Left ventricle myocardium superior (tissue), 1 donor: ENCODE data around the gene SLC25A42. TPM values are rescaled to one million over a fixed set of nuclear protein-coding genes. Genes with fewer than 3 reads are reported as not detected.
"Not testable (repeated sequence)": the region's sequence is repeated elsewhere in the genome, so short reads cannot be mapped to it uniquely, and the experiment has no call there.

Experiments
- ATAC-seq: fragments of 200-7000 bp; cut with Tn5 transposase; one replicate; pipeline ENCODE4 v1.9.1; 2020; ENCODE audit warnings: mild to moderate bottlenecking, moderate library complexity
- DNase-seq: peaks from one replicate; pipeline ENCODE4 v3.0.0-alpha.2; 2020
- intact Hi-C: fragments of 100-400 bp; cut with micrococcal nuclease; formaldehyde crosslinking; loops from one replicate; pipeline ENCODE4 v1.11.0; 2022
- total RNA-seq: library from RNA; stranded (reverse); fragmentation: NEBNext Ultra II Directional; extraction: Animal tissue kit (Norgen Biotek cat#: 25700); gene quantifications from one replicate; pipeline ENCODE4 v1.2.1, GENCODE V29; 2021
- donor health status: DM: no; HTN: yes; CAD: no; lungs with severe emphysema.

SLC25A42 gene
- total RNA-seq, 1 donor from 2014 or later: 29.5 TPM

DNA sequence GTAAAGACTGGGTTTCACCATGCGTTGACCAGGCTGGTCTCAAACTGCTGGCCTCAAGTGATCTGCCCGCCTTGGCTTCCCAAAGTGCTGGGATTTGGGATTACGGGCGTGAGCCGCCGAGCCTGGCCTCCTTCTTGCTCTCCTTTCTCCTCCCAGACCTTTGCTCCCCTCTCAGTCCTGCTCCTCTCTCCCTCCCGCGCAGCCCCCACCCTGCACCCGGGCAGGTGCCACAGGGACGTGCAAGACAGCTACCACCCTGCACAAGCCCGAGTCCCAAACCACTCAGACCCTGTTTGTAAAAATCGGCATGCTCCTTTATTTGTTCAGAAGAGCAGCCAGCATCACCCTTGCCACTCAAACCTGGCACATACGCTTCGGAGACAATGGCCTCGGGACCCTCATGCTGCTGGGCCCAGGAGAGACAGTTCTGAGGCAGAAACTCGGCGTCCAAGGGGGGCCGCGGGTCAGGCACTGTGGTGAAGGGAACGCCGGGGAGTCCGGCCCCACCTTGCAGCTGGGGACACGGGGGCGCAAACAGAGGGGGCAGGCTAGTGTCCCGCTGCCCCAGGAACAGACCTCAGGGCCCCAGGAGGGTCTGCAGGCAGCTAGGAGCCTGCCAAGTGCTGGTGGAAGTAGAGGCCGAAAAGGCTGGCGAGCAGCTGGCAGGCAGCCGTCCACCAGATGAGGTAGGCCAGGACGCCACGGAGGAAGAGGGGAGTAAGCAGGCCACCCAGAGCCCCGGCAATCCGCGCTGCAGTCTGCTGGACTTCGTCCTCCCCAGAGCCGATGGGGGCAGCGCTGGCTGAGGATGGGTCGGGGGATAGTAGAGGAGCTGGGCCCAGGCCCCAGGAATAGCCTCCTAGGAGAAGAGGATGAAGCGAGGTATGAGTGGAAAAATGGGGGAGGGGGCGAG, 55.8 kb downstream of the SLC25A42 start:
- ATAC-seq (no peak), DNase-seq (no peak)
- intact Hi-C loops: no loop called here

- intact Hi-C loops: no loop called here
- DNase-seq (no peak), ATAC-seq (peak; percentile 48)
These were observed 56.8 kb downstream of the SLC25A42 start for GRCh38 chr19:19120308-19121231.

- ATAC-seq (no peak), DNase-seq (no peak)
- intact Hi-C loops: no loop called here
These were observed 57.6 kb downstream of the SLC25A42 start for GRCh38 chr19:19121371-19121770.

DNA sequence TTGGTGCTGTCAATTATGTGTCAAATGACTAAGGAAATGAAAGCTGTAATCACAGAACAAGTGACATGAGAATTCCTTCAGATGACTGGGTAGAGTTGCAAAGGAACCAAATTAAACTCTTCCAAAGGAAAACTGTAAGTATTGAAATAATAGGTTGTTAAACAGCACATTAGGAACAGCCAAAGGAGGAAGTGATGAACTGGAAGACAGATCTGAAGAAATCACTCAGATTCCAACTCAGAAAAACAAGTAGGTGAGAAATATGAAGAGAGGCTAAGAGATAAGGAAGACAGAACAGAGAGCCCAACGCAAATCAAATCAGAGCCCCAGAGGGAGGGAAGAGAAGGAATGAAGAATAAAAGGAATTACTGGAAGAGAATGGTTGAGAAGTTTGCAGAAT, 59.1 kb downstream of the SLC25A42 start:
- no peak for ATAC-seq
- DNase-seq: no peak
- intact Hi-C loops: no loop called here

DNA sequence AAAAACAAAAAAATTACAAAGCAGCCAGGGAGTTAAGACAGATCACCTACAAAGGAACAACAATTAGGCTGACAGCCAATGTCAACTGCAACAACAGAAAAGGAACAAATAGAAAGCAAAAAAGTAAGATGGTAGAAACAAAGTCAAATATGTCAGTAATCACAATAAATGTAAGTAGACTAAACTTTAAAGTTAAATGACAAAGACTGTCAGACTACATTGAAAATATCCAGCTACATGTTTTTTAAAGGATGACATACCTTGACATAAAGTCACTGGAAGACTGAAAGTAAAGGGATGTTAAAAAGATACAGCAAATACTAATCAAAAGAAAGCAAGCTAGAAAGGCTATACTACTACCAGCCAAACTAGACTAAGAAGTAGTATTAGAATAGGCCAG, 59.6 kb downstream of the SLC25A42 start:
- DNase-seq (no peak), ATAC-seq (no peak)
- intact Hi-C loops: no loop called here

DNA sequence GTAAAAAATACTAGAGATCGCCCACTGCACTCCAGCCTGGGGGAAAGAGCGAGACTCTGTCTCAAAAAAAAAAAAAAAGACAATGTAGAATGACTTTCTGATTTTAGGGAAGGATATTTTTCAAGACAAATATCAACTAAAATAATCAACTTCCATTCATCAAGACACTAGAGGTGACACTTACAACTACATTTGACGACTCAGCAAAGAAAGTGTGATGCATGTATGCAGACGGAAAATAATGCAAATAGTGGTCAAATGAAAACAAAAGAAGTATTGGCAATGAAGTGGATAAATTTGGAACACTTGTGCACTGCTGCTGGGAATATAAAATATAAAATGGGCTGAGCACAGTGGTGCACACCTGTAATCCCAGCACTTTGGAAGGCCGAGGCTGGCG, 62.3 kb downstream of the SLC25A42 start:
- ATAC-seq (no peak), DNase-seq (no peak)
- intact Hi-C loops: no loop called here

DNA sequence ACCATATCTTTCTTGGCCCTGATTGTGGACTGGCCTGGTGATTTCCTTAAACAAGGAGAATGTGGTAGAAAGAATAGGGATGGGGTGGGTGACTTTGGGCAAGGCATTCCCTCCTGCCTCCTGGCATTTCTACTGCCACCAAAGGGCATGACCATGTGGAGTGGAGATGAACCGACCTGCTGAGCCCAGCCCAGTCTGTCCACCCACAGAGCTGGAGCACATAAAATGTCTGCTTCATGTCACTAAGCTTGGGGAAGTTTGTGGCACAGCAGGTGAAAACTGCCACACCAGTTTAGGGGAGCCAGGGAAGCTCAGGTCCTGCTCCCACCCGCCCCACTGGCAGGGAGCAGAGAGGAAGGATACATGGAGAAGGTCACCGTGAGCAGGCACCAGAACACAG, 68.2 kb downstream of the SLC25A42 start:
- ATAC-seq (no peak), DNase-seq (no peak)
- intact Hi-C loops: no loop called here

- no peak for DNase-seq
- ATAC-seq: no peak
- intact Hi-C loops: no loop called here
These were observed 69.1 kb downstream of the SLC25A42 start for GRCh38 chr19:19132912-19133311.

- intact Hi-C loops: no loop called here
- no peak for ATAC-seq
- DNase-seq: no peak
These were observed 70.2 kb downstream of the SLC25A42 start for GRCh38 chr19:19133985-19134384.

DNA sequence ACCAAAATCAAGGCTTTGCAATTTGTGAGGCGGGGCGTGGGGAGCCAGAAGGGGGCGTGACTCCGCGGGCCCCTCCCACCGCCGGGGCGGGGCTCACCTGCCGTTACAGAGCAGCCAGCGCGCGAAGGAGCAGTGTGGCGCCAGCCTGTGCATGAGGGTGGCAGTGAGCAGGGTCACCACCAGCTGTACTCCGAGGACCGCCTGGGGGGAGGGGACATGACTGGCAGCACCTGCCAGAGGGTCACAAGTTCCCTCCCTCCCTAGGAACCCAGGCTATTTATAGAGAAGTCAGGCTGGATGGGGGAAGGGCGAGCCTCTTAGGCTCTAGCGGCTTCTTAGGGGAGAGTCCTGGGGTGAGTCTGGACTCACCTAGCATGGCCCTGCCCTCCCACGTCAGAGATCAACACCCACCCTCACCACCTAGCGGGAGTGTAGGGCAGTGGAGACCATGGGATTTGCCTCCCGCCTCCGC, 70.9 kb downstream of the SLC25A42 start:
- ATAC-seq (peak; percentile 86), DNase-seq (peak; percentile 91)
- intact Hi-C loops: loop anchor here (5.0 kb wide), 1 partner anchor 82 kb away; no protein-coding TSS in a partner anchor

GRCh38 chr19:19135713-19136112, 71.9 kb downstream of the SLC25A42 start:
- not testable (repeated sequence) for DNase-seq, ATAC-seq
- intact Hi-C loops: loop anchor here (5.0 kb wide), 1 partner anchor 83 kb away; no protein-coding TSS in a partner anchor

DNA sequence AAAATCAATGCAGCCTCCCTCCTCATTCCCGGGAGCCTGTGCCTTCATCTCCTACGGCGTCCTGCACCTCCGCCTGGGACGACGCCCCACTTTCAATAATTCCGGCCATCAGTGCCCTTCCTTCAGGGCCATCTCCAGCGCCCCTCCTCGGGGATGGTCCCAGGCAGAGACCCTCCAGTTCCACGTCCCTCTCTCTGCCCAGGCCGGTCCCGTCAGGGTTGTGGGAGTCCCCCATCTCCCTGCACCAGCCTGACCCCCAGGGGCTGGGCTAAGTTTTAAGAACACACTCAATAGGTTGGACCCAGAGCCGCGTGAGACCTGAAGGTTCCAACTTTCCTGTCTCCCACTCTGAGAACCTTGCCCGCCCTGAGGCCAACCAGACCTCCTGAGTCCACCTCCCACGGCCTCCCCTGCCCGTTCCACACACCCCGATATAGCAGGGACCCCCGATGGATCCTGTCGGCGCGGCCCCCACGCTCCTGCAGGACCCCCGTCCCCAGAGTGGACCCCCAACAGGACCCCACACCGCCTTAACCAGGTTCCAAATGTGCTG, 73.8 kb downstream of the SLC25A42 start:
- ATAC-seq: peak; percentile 12
- DNase-seq: no peak
- intact Hi-C loops: loop anchor here (5.0 kb wide), 1 partner anchor 85 kb away; no protein-coding TSS in a partner anchor

- ATAC-seq (peak; percentile 93), DNase-seq (peak; percentile 98)
- intact Hi-C loops: loop anchor here (5.0 kb wide), 1 partner anchor 86 kb away; no protein-coding TSS in a partner anchor
These were observed 74.6 kb downstream of the SLC25A42 start, which contains the start of gene TMEM161A for GRCh38 chr19:19138109-19138981. TMEM161A (minus strand) TSS chr19:19138478; CDS start chr19:19138428, 50 bp downstream.

DNA sequence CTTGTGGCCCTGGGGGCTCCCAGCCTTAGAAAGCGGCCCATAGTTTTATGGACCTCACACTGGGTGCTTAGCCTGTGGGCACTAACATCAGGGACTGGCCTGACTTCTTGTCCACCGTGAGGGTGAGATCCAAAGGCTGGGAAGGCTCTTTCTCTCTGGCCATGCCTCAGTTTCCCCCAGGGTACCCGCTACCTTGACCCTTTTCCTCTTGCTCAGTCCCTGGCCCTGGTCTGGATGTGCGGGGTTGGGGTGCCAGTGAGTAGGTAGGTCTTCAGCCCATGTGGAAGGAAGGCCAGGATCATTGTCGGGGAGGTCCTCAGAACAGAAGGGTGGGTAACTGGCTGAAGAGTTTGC, 76.1 kb downstream of the SLC25A42 start:
- ATAC-seq: no peak
- intact Hi-C loops: loop anchor here (5.0 kb wide), 1 partner anchor 88 kb away; no protein-coding TSS in a partner anchor

DNA sequence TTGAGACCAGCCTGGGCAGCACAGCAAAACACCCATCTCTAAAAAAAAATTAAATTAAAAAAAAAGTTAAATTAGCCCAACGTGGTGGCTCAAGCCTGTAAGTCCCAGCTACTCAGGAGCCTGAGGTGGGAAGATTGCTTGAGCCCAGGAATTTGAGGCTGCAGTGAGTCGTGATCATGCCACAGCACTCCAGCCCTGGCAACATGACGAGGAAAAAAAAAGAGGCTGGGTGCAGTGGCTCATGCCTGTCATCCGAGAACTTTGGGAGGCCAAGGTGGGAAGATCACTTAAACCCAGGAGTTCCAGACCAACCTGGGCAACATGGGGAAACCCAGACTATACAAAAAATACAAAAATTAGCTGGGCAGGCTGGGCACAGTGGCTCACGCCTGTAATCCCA, 76.7 kb downstream of the SLC25A42 start:
- no peak for DNase-seq
- ATAC-seq: no peak
- intact Hi-C loops: no loop called here

More for the DNA sequence above, 76.1 kb downstream of the SLC25A42 start:
- DNase-seq: no peak

DNA sequence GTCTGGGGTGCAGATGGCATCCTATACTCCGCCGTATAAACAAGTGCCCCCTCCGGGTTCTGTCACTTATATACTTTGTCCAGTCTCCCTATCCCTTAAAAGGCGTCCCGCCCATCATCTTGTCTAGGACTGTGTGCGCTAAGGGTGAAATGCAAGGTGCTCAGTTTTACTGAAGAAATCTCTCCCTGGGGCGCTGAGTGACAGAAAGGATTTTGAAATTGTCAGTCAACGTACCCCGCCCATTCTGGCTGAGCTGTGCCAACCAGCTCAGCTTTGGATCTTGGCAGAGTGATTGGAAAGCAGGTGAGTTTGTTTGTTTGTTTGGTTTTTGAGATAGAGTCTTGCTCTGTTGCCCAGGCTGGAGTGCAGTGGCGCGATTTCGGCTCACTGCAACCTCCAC, 78.6 kb downstream of the SLC25A42 start:
- ATAC-seq (no peak), DNase-seq (no peak)
- intact Hi-C loops: no loop called here

GRCh38 chr19:19145281-19145680, 81.5 kb downstream of the SLC25A42 start:
- ATAC-seq (no peak), DNase-seq (no peak)
- intact Hi-C loops: no loop called here
